Putamen (tissue), 1 donor: ENCODE measurements around the gene TMBIM1.
"Not testable (repeated sequence)": the region's sequence is repeated elsewhere in the genome, so short reads cannot be mapped to it uniquely, and the experiment has no call there.

ENCODE experiments used
- DNase-seq: peaks from one replicate; pipeline ENCODE4 v3.0.0-alpha.2; 2016; ENCODE audit warnings: low spot score

Gene TMBIM1

DNA sequence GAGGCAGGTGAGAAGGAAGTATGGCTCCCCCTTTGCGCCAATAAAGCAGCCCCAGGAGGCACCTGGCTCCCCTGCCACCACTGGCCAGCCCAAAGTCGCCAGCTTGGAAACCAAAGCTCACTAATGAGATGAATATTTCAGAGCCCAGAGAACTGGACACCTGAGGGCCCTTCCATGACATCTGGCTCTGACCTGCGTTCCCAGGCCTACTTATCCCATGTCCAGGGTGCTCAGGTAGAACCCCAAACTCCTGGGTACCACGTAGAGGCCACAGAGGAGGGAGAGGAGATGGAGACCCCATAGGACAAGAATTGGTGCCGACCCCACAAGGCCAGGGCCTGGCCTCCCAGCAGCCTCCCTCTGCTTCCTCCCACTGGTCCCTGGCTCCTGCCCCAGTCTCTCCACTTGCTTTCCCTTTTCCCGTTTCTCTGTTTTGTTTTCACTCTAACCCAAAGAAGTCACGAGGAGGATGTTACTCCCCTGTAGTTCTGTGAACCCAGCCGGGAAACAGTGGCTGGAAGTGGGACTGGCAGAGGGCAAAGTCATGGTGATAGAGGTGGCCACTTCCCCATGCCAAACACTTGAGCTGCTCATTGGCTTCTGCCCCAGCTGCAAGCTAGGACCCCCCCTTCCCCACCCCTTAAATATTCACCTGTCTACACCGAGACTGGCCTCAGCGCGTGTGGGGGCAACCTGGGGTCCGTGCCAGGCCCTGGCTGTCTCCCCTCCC is 820 bp downstream of the TMBIM1 start:
- DNase-seq, result no peak

DNA sequence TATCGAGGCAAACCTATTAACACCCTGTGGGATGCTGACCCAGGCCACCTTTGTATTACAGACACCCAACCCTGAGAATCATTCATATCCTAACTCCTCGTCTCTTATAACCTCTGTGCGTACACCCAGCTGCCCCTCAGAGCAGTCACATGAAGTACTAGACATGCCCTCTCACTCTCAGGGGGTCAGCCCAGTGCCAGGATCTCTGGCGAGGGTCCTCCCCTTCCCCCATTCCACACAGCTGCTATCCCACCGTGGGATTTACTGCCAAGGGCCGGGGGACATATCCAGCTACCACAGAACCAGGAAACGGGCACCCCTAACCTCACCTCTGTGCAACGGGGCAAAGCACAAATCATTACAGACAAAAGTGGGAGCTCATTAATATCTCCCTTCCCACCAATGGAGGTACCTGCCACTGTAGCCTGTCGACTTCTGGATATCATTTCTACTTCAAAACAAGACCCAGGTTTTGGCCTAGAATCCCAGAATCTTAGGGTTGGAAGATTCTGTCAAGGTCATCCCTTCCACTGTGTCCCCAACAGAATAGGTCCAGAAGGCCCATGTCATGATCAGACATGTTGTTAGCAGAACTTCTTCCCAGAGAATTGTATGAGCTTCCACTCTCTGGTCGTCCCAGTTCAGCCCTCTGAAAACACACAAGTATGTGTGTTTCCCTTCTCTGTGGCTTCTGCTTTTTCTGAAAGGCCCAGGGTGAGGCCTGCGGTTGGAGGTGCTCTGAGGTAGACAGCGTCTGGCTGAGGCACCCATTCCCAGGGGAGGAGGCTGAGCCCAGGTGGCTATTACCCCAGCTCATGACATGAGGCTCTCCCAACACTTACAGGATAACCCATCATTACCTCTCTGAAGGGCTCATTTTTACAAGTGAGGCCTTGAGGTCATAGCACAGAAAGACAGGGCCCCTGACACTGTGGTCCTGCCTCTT is 1.7 kb downstream of the TMBIM1 start:
- DNase-seq, result no peak

DNA sequence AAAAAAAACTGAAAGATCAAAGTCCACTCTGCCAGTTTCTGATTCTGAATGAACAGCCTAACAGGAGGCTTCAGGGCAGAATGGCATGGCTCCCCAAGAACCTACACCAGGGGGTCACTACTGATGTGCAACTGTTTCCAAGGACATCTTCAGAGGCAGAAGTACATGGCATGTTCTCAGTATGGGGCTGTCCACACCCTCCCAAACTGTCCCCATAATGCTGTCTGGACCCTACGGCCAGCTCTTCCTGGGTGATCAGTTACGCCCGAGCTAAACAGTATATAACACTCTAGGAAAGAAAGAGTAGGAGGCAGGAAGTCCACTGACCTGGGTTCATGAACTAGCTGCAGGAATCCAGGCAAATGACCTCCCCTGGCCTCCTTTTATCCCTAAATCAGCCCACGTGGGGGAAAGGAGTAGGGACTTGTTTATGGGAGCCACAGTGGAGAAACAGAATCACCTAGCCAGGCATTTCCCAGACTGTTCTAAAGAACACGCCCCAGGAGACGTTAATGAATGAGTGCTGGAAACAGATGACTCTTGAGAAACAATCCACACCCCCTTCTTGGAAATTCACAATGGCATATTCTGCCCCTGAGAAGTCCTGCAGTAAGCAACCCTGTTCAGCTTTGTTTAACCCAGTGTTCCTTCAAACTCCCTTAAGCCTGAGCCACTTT is 2.5 kb downstream of the TMBIM1 start:
- no peak for DNase-seq

DNA sequence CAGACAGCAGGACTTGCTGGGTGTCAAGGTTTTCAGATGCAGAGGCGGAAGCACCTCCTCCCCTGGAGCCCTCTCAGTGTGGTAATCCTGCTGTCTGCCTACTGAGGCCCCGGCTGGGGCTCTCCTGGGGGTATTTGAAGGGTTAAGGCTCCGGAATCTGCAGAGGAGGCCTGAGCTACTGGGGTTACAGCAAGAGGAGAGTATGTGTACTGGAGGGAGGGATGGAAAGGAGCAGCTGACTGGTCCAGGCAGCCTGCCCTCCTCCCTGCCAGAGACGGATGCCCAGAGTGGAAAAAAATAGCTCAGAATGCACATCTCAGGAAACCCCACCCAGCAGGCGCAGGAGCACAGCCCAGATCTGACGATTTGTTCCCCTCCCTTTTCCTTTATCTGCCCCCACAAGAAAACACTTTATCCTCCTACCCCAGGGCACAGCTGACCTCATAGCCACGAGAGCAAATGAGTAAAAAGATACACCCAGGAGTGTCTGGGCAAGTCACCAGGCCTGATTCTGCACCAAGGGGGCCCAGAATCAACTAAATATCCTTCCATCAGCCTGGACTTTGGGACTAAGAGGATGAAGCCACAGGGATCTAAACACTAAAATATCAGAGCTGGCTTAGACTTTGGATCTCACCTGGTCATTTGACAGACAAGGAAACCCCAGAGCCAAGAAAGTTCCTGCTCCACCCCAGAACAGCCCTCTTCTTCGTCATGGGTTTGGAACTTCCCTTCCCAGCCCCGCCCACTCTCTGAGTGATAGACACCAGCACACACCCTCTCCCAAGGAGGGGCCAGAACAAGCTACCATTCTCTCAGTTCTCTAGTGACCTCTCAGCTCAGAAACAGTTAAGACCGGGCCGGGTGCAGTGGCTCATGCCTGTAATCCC is 5.5 kb downstream of the TMBIM1 start:
- DNase-seq, result peak; percentile 93

DNA sequence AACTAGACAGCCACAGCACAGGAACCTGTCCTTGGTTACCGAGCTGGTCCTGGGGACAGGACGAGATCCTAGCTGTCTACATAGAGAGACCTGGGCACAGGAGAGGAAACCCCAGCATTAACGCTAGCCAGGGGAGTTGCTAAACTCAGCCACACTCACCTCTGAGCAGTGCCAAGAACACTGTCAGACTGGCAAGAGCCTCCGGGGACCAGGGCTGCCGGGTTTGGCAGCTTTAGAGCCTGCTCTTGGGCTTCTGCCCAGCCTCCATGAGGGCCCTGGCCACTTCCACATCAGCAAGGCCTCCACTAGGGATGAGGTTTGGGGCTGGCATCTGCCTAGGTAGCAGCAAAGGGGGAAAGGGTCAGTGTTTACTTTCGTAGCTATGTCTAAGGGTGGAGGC is 6.7 kb downstream of the TMBIM1 start:
- DNase-seq, result peak; percentile 62

DNA sequence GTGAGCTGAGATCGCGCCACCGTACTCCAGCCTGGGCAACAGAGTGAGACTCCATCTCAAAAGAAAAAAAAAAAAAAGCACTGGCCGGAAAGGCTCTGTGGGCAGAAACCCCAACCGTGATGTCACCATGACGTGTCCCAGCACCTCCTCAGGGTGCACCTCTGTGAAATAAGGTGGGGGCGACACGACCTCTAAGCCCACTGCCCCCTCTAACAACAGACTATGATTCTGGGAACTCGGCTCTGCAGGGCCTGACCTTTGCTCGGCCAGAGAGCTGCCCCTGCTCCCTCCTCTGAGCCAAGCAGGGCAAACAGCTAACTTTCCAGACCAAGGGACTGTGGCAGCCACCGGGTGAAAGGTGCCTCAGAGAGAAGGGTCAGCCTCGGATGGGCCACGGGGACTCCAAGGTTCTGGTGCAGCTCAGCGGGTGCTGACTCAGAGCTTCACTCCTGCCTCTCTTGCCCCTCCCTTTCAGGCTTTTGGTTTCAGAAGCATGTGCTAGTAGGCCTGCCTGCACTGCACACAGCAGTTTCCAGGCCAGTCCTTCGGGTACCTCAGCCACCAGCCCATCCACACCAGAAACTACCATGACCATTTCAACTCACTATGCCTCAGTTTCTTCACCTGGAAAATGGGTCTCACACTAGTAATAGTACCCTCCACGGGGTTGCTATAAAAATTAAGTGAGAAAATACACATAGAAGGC is 8.0 kb downstream of the TMBIM1 start:
- DNase-seq, result no peak

DNA sequence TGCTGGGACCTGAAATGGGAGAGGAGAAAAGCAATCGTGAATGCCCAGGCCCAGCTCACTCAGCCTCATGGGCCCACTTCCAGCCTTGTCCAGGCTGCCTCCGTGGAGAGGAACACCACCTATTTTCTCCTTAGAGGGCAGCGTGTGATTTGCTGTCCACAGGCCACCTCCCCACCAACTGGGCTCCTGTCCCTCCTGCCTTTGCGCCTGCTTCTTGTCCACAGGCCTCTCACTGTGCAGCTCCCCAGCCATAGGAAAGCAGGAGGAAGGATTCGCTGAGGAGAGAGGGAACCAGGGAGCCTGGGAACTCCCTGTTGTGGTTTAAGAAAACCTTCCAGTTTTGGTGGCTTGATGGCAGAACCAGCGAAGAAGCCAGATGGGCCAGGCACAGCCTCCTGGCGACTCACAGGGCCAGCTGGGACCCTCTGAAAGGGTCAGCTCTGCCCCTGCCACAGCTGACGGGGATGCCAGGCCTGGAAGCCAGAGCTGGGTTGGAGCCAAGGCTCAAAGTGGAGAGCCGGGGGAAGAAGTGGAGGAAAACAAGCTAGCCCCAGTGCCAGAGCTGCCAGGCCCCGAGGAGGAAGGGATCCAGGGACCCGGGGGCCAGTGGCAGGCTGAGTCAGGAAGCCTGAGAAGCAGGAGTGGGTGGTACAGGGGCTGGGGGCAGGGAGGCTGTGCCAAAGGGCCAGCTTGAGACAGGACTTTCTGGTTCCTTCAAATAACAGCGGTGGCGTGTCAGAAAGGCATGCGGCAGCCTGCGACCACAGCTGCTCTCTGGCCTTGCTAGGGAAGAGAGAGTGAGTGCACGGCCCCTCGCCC is 9.9 kb downstream of the TMBIM1 start:
- DNase-seq, result peak; percentile 60

DNA sequence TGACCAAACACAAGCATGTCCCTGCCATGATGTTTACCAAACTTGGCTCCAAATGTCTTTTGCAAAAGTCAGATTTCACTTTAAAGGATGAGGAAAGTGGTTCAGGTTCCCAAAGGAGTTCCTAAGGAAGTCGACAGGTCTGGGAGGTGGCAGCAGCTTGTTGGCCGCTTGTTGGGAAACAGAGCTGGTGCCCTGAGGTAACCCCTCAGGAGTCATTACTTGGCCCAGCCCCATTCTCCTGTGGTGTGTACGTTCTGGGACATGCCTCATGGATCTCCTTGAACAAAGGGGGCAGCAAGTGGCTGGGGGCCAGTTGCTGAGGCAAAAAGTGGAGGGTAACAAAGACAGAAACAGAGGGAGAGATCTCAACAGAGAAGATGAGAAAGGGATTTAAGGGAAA is 10.9 kb downstream of the TMBIM1 start:
- DNase-seq, result no peak

DNA sequence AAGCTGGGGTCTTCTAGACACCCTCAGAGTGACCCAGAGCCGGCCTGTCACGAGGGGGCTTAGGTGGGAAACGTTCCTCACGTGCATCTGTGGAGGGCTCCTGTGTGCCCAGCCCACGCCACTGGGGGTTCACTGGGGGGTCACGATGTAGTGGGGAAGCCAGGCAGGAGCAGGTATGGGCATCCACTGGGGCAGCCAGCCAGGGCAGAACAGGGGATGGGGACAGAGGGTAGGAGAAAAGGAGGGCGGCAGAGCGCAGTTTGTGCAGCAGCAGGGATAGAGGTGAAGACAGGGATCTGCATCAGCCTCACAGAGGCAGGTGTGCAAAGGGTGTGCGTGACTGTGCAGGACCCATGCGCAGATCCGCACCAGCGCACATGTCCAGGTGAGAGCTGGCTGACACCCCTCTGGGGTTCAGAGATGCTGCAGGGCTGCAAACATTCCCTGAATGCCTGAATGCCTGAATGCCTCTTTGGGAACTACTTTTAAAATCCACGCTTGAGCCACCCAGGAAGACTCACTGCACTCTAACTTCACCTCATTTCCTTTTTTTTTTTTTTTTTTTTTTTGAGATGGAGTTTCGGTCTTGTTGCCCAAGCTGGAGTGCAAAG is 11.9 kb downstream of the TMBIM1 start:
- no peak for DNase-seq

DNA sequence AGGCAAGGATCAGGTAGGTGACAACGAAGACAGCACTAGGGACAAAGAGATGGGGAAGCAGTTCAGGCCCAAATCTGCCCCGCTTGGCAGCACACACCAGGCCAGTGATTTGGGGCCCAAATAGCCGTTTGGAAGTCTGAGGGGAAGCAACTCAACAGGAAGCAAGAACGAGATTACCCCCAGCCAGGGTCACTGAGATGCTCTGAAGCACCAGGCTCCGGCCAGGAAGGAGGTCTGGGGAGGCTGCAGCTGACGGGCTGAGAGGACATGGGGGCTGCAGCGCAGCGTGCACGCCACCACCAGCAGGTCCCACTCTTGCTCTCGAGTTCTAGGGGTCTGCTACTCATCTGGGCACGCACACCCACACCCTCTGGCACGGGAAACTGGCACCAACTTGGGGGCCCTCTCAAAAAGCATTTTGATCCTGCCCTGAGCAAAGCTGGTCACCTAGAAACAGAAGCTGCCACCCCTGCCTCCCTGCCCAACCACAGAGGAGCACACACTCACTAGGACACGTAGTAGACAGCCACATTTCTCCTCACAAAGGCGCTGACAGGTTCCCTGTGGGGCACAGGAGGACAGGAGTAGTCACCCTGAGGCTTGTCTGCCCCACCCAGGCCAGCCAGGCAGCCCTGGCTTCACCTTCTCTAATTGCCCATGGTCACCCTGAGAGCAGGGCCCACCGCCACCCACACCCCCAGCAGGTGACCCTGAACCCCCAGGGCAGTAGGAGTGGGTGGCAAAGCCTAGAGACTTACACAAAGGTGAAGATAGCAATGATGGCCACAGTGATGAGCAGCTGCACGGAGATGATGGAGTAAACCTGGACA is 13.6 kb downstream of the TMBIM1 start:
- no peak for DNase-seq

DNA sequence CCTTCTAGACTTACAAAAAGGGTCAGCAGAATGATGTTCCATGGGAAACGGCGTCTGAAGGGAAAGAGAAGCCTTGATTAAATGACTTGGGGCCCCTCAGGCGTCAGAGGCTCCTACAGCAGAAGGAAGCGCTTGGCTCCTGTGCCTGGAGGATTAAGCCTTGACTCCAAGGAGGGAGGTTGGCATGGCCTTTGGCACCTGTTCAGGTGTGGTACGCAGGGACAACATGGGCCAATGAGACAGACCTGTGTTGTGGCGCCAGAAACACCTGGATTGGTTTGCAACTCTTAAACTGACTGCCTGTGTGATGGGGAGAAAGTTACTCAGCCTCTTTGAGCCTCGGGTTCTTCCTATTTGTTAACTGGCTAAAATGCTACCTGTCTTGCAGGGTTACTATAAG is 14.4 kb downstream of the TMBIM1 start:
- no peak for DNase-seq

DNA sequence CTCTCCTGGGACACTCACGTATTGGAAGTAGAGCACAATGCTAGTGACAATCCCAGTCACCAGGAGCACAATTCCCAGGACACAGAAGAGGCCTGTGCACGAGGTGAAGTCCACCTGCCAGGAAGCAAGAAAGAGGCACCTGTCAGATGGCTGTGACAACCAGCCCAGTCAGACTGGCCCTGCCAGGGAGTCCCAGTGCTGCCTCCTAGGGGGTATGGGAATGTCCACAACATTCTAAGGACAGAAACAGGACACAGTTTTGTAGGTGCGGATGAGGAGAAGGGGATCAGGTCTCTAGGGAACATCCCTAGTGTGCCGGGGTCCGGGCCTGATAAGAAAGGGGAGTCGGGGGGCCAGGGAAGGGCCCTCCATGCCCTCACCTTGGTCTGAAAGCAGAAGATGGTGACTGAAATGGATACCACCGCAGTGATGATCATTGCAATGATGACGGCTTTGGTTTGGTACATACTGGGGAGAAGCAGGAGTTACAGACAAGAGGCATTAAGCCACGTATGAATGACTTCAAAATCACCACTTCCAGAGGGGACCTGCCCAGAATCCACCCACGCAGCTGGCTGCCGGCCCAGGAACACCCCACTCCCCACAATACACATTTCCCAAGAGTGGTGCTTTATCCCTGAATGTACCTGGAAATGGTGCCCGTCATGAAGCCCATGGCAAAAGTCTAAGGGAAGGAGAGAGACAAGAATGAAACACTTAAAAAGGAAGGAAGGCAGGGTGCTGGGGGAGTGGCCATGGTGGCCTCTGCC is 15.1 kb downstream of the TMBIM1 start:
- no peak for DNase-seq

DNA sequence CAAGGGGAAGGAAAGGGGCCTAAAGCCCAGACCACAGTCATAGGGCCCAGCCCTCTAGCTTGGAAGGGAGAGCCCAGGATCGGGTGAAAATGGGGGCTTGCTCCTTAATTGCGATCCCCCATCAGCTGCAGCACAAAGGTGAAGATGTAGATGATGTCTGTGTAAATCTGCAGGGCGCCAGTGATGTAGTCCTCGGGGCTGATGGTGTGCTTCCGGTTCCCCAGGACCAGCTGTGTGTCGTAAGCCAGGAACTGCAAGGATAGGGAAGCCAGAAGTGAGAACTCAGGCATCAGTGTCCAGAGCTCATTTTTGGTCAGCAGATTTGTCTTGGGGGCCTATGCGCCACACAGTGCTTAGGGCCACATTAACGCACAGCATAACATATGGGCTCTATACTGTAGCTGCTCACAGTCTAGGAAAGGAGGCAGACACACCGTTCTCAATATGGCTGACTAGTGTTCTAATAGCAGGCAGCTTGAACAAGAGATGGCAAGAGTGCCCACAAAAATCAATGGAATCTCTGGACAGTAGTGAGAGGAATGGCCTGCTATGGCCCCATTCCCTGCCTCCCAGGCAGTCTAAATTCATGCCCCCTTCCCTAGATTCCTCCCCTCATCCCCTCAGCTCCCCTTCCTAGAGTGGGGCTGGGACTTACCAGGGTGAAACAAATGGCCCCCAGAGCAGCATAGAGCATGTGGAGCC is 16.8 kb downstream of the TMBIM1 start:
- DNase-seq, result no peak

DNA sequence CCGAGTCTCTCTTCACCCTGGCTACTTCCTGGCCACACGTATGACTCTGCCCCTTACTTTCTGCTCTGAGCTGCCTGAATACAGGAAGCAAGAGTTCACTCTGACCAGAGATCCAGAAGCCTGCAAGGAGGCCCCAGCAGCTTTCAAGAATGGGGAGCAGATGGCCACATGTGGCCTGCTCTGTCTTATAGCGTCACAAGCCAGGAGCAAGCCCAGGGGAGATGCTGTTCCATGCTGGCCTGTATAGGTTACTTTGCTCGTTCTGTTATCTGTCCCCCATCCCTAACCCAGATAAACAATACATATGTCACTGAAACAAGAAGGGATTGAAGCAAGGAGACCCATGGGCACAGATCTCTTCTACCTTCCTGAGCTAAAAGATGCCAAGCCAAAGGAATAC is 17.7 kb downstream of the TMBIM1 start:
- no peak for DNase-seq

DNA sequence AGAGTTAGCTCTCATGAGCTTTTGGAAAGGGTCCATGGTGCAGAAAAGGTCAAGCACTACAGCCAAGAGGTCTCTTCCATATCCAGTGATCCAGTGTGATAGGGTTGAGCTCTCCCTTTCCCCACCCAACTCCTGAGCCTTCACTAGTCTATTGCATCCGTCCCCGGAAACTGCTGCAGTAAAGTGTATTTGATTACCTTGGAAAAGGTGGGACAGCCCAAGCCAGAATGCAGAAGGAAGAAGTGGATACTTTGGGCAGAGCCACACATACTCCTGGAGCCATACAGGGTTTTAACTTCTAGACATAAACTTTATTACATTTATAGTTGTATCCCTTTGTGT is 18.4 kb downstream of the TMBIM1 start:
- DNase-seq, result no peak

DNA sequence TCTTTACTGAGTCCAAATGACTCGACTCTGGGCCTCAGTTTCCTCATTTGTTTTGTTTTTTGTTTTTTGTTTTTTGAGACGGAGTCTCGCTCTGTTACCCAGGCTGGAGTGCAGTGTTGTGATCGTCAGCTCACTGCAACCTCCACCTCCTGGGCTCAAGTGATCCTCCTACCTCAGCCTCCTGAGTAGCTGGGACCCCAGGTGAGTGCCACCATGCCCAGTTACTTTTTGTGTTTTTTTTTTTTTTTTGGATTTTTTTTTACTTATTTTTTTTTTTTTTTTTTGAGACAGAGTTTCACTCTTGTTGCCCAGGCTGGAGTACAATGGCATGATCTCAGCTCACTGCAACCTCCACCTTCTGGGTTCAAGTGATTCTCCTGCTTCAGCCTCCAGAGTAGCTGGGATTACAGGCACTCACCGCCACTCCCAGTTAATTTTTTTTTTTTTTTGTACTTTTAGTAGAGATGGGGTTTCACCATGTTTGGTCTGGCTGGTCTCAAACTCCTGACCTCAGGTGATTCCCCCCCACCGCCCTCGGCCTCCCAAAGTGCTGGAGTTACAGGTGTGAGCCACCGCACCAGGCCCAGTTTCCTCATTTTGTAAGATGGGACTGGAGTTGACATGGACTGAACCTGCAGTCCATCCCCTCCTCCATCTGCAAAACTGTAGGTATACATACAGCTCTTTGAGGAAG is 18.9 kb downstream of the TMBIM1 start:
- not testable (repeated sequence) for DNase-seq
